HEK293T (cell line): ENCODE measurements around the gene FHOD1.

Source experiments
- ELF4 ChIP-seq: fragments of 450-650 bp; IDR thresholded peaks from 2 replicates; pipeline ENCODE4 v1.6.1; 2017; ENCODE audit warnings: antibody characterized with exemption
- FOXK2 ChIP-seq: fragments of 450-650 bp; IDR thresholded peaks from 2 replicates; pipeline ENCODE4 v1.6.1; 2016; ENCODE audit warnings: mild to moderate bottlenecking
- ZNF384 ChIP-seq: fragments of 450-650 bp; IDR thresholded peaks from 2 replicates; pipeline ENCODE4 v1.6.1; 2016

DNA sequence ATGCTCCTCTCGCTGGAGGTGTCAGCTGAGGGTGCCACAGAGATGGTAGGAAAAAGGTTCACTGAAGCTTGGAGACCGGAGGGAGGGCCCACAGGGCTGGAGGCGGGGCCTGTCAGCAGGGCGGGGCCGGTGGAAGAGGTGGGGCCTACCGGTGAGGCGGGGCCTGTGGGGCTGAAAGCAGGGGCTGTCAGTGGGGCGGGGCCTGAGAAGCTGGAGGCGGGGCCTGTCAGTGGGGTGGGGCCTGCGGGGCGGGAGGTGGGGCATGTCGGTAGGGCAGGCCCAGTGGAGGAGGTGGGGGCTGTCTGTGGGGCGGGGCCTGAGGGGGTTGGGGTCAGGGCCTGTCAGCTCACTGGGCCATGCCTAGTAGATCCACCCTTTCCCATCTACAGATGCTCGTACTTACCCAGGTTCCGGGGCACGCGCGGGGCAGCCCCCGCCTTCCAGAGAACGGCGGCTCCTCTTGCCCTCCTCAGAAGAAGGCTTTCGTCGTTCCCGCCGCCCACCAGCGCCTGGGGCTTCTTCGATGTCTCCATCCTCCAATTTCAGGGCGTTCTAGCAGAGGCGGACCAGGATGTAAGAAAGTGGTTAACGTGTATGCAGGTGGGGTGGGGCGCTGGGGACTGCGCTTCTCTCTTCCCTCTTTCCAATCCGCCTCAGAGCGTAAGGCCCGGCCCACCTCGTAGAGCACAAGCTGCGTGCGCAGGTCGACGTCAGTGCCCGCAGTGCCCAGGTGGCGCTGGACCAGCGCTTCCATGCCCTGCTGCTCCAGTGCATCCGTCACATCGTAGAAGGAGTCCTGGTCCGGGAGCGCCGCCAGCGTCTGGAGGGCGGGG is 10.5 kb downstream of the FHOD1 start:
- TF ChIP-seq ELF4 (no peak), ZNF384 (no peak), FOXK2 (no peak)
